GM18868 (cell line): ENCODE data around the gene B4GALT4.
"Not testable (repeated sequence)": the region's sequence is repeated elsewhere in the genome, so short reads cannot be mapped to it uniquely, and the experiment has no call there.

Experiments
- ATAC-seq: cut with Tn5 transposase; IDR thresholded peaks from one replicate; pipeline ENCODE4 v1.9.1; 2021; ENCODE audit warnings: mild to moderate bottlenecking, moderate library complexity; ENCODE audit not compliant: unreplicated experiment

B4GALT4 gene

GRCh38 chr3:119206611-119207511 lies 33.8 kb downstream of the B4GALT4 start:
- no peak for ATAC-seq

- no peak for ATAC-seq
These were observed 35.0 kb downstream of the B4GALT4 start for GRCh38 chr3:119205685-119206084.

GRCh38 chr3:119205209-119205608 lies 35.5 kb downstream of the B4GALT4 start:
- no peak for ATAC-seq

- ATAC-seq = no peak
These were observed 44.8 kb downstream of the B4GALT4 start for GRCh38 chr3:119195911-119196310.

GRCh38 chr3:119195151-119195476 lies 45.6 kb downstream of the B4GALT4 start:
- ATAC-seq = no peak

GRCh38 chr3:119194237-119195150 lies 46.2 kb downstream of the B4GALT4 start:
- no peak for ATAC-seq

- ATAC-seq = no peak
These were observed 48.9 kb downstream of the B4GALT4 start for GRCh38 chr3:119191800-119192199.

- no peak for ATAC-seq
These were observed 53.4 kb downstream of the B4GALT4 start for GRCh38 chr3:119187266-119187665.

- no peak for ATAC-seq
These were observed 55.7 kb downstream of the B4GALT4 start for GRCh38 chr3:119184796-119185570.

- no peak for ATAC-seq
These were observed 56.6 kb downstream of the B4GALT4 start for GRCh38 chr3:119184111-119184510.

- ATAC-seq = no peak
These were observed 58.9 kb downstream of the B4GALT4 start for GRCh38 chr3:119181765-119182164.

GRCh38 chr3:119177321-119177720 lies 63.4 kb downstream of the B4GALT4 start:
- no peak for ATAC-seq

- no peak for ATAC-seq
These were observed 63.9 kb downstream of the B4GALT4 start for GRCh38 chr3:119176778-119177177.

- ATAC-seq = no peak
These were observed 64.6 kb downstream of the B4GALT4 start for GRCh38 chr3:119175872-119176756.

GRCh38 chr3:119173325-119173724 lies 67.4 kb downstream of the B4GALT4 start, which contains the start of gene UPK1B:
UPK1B (plus strand) TSS chr3:119173598; CDS start chr3:119186742, 13,144 bp downstream.
- no peak for ATAC-seq

- ATAC-seq = no peak
These were observed 69.9 kb downstream of the B4GALT4 start for GRCh38 chr3:119170821-119171220.

GRCh38 chr3:119164745-119165144 lies 75.9 kb downstream of the B4GALT4 start:
- not testable (repeated sequence) for ATAC-seq
